SK-N-SH (cell line): Measurements from ENCODE around the gene MUC13.

ENCODE experiments used
- CHD2 ChIP-seq: fragments of 150-350 bp; IDR thresholded peaks from 2 replicates; pipeline ENCODE4 v1.6.1; 2018; ENCODE audit warnings: low read length; ENCODE audit not compliant: partially characterized antibody
- EP300 ChIP-seq, 2 experiments: IDR thresholded peaks; 2 replicates each; pipeline versions ENCODE4 v1.4.0 to v1.6.1; 2012; ENCODE audit warnings: borderline replicate concordance in 1 of 2, low read depth in 1 of 2, low read length in 1 of 2
- POLR2AphosphoS5 ChIP-seq: IDR thresholded peaks from 2 replicates; pipeline ENCODE4 v1.6.1; 2012; ENCODE audit warnings: low read depth, low read length
- SIN3A ChIP-seq: IDR thresholded peaks from 2 replicates; pipeline ENCODE4 v1.6.1; 2012; ENCODE audit warnings: low read depth, mild to moderate bottlenecking, low read length, moderate library complexity, borderline replicate concordance
- SMC3 ChIP-seq: IDR thresholded peaks from 2 replicates; pipeline ENCODE4 v1.6.1; 2012; ENCODE audit warnings: low read depth, low read length, improper control_type of control experiment
- TCF12 ChIP-seq: IDR thresholded peaks from 2 replicates; pipeline ENCODE4 v1.4.0; 2012
- TF ChIP-seq, protein P1 (sequence below): IDR thresholded peaks from 2 replicates; pipeline ENCODE4 v1.6.1; 2012; ENCODE audit warnings: mild to moderate bottlenecking, low read depth, low read length, moderate library complexity
- TF ChIP-seq, protein P2 (sequence below): fragments of 200-600 bp; sonication (generic); IDR thresholded peaks from 2 replicates; pipeline ENCODE4 v1.6.1; 2017; ENCODE audit warnings: antibody characterized with exemption, mild to moderate bottlenecking, moderate library complexity
- TF ChIP-seq, protein P3 (sequence below): IDR thresholded peaks from 2 replicates; pipeline ENCODE4 v1.4.0; 2012; ENCODE audit warnings: low read depth, borderline replicate concordance
- TF ChIP-seq, protein P4 (sequence below): IDR thresholded peaks from 2 replicates; pipeline ENCODE4 v1.4.0; 2012; ENCODE audit warnings: low read depth

DNA sequence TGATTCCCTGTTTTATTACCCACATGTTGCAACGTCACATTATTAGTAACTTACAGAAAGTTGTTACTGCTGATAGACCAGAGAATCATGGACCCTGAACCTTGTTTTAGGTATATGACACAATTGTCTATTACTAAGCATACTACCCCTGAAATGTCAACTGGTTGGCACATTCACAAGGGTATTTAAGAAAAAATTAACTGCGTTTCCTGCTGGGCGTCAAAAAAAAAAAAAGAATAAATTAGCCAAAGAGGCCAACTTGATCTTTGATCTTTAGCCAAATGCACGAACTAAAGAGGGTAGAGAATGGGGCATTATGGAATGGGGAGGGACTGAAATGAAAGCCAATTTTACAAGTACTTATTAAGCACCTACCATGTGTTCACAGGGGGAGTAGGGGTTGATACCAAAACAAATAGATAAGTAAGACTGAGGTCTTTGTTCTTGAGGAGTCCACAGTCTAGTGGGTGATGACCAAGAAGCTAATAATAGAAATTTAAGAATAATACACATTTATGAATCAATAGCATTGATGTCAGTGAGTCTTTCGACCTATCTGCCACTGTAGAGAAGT, 17.8 kb upstream of the MUC13 start:
- TF ChIP-seq, protein P1, sequence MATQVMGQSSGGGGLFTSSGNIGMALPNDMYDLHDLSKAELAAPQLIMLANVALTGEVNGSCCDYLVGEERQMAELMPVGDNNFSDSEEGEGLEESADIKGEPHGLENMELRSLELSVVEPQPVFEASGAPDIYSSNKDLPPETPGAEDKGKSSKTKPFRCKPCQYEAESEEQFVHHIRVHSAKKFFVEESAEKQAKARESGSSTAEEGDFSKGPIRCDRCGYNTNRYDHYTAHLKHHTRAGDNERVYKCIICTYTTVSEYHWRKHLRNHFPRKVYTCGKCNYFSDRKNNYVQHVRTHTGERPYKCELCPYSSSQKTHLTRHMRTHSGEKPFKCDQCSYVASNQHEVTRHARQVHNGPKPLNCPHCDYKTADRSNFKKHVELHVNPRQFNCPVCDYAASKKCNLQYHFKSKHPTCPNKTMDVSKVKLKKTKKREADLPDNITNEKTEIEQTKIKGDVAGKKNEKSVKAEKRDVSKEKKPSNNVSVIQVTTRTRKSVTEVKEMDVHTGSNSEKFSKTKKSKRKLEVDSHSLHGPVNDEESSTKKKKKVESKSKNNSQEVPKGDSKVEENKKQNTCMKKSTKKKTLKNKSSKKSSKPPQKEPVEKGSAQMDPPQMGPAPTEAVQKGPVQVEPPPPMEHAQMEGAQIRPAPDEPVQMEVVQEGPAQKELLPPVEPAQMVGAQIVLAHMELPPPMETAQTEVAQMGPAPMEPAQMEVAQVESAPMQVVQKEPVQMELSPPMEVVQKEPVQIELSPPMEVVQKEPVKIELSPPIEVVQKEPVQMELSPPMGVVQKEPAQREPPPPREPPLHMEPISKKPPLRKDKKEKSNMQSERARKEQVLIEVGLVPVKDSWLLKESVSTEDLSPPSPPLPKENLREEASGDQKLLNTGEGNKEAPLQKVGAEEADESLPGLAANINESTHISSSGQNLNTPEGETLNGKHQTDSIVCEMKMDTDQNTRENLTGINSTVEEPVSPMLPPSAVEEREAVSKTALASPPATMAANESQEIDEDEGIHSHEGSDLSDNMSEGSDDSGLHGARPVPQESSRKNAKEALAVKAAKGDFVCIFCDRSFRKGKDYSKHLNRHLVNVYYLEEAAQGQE: no peak
- TF ChIP-seq, protein P2, sequence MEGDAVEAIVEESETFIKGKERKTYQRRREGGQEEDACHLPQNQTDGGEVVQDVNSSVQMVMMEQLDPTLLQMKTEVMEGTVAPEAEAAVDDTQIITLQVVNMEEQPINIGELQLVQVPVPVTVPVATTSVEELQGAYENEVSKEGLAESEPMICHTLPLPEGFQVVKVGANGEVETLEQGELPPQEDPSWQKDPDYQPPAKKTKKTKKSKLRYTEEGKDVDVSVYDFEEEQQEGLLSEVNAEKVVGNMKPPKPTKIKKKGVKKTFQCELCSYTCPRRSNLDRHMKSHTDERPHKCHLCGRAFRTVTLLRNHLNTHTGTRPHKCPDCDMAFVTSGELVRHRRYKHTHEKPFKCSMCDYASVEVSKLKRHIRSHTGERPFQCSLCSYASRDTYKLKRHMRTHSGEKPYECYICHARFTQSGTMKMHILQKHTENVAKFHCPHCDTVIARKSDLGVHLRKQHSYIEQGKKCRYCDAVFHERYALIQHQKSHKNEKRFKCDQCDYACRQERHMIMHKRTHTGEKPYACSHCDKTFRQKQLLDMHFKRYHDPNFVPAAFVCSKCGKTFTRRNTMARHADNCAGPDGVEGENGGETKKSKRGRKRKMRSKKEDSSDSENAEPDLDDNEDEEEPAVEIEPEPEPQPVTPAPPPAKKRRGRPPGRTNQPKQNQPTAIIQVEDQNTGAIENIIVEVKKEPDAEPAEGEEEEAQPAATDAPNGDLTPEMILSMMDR: no peak
- TF ChIP-seq EP300 (IDR thresholded peaks at IDR 0.05; ENCODE audit: borderline replicate concordance in 1 of 2, low read depth in 1 of 2, low read length in 1 of 2) (no peak), POLR2AphosphoS5 (no peak), SIN3A (no peak), CHD2 (no peak), SMC3 (no peak), TCF12 (no peak)
- TF ChIP-seq, protein P3, sequence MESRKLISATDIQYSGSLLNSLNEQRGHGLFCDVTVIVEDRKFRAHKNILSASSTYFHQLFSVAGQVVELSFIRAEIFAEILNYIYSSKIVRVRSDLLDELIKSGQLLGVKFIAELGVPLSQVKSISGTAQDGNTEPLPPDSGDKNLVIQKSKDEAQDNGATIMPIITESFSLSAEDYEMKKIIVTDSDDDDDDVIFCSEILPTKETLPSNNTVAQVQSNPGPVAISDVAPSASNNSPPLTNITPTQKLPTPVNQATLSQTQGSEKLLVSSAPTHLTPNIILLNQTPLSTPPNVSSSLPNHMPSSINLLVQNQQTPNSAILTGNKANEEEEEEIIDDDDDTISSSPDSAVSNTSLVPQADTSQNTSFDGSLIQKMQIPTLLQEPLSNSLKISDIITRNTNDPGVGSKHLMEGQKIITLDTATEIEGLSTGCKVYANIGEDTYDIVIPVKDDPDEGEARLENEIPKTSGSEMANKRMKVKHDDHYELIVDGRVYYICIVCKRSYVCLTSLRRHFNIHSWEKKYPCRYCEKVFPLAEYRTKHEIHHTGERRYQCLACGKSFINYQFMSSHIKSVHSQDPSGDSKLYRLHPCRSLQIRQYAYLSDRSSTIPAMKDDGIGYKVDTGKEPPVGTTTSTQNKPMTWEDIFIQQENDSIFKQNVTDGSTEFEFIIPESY: no peak
- TF ChIP-seq, protein P4, sequence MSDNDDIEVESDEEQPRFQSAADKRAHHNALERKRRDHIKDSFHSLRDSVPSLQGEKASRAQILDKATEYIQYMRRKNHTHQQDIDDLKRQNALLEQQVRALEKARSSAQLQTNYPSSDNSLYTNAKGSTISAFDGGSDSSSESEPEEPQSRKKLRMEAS: no peak
